ENCODE data around the gene TRIOBP. TPM values are rescaled to one million over a fixed set of nuclear protein-coding genes. Genes with fewer than 3 reads are reported as not detected.
"Not testable (repeated sequence)": the region's sequence is repeated elsewhere in the genome, so short reads cannot be mapped to it uniquely, and the experiment has no call there.

TRIOBP gene
- total RNA-seq, 2 experiments from 2014 or later, result 31.1 to 31.6 TPM

DNA sequence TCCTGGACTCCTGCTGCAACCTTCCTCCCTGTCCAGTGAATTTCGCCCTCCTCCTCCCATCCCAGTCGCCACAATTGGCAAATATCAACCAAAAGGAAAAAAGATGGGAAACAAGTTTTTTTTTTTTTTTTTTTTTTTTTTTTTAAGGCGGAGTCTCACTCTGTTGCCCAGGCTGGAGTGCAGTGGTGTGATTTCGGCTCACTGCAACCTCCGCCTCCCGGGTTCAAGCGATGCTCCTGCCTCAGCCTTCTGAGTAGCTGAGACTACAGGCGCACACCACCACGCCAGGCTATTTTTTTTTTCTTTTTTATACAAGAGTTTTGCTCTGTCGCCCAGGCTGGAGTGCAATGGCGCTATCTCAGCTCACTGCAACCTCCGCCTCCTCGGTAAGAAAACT is 590 bp upstream of the TRIOBP start:
- Histone ChIP-seq H3K27ac (ENCODE audit: low read depth, low read length, poor library complexity, severe bottlenecking) (peak overlapping the region; percentile 28), H3K4me1 (ENCODE audit: insufficient read depth, low read length, poor library complexity, severe bottlenecking) (peaks cover 15% of the 10 kb centered on the region), H3K36me3 (ENCODE audit: insufficient read depth, low read length) (peaks cover 36% of the 10 kb centered on the region), H3K4me2 (ENCODE audit: low read length) (peak overlapping the region; percentile 62), H3K4me3 (ENCODE audit: low read depth, low read length, poor library complexity, severe bottlenecking) (peak overlapping the region; percentile 39)
- BruUV-seq (replicated peaks); intact Hi-C loops (cut with micrococcal nuclease; ENCODE audit: unreplicated experiment); H4K20me1 ChIP-seq (ENCODE audit: insufficient read depth, low read length); H3K9me2 ChIP-seq (ENCODE audit: insufficient read depth, low read length); CTCF ChIA-PET (ENCODE audit: unreplicated experiment); DNase-seq (ENCODE audit: low spot score); H2AFZ ChIP-seq (ENCODE audit: low read length); H3K9me3 ChIP-seq (ENCODE audit: low read length); H3K79me2 ChIP-seq (ENCODE audit: insufficient read depth, low read depth, low read length): not testable (repeated sequence)
- POLR2A ChIA-PET, result interaction anchor here (0.6 to 1.2 kb wide), 2 partner anchors 11 to 13 kb away, joined by 3 to 4 read pairs; no protein-coding TSS in a partner anchor

- no peaks in the 10 kb centered on the region for H3K79me2 ChIP-seq (ENCODE audit: insufficient read depth, low read depth, low read length)
- peaks cover 15% of the 10 kb centered on the region for H3K4me1 ChIP-seq (ENCODE audit: insufficient read depth, low read length, poor library complexity, severe bottlenecking)
- H3K36me3 ChIP-seq (ENCODE audit: insufficient read depth, low read length), result peaks cover 25% of the 10 kb centered on the region
- intact Hi-C loops (cut with micrococcal nuclease; ENCODE audit: unreplicated experiment), result no loop called here
- H4K20me1 ChIP-seq (ENCODE audit: insufficient read depth, low read length), result no peaks in the 10 kb centered on the region
- no peak for DNase-seq (ENCODE audit: low spot score)
- no peak overlapping the region for H3K4me2 ChIP-seq (ENCODE audit: low read length)
- TF ChIP-seq CTCF (conservative IDR thresholded peaks at IDR 0.05; ENCODE audit: low read length) (no peak), EZH2phosphoT487 (IDR thresholded peaks at IDR 0.05; ENCODE audit: borderline replicate concordance, low read depth, low read length) (no peak)
- ChIA-PET CTCF (ENCODE audit: unreplicated experiment) (no interaction called here), POLR2A (interaction anchor here (0.7 kb wide), 1 partner anchor 11 kb away, joined by 6 read pairs; no protein-coding TSS in a partner anchor)
- no peak overlapping the region for H3K4me3 ChIP-seq (ENCODE audit: low read depth, low read length, poor library complexity, severe bottlenecking)
- H2AFZ ChIP-seq (ENCODE audit: low read length), result no peak overlapping the region
- no peak overlapping the region for H3K27ac ChIP-seq (ENCODE audit: low read depth, low read length, poor library complexity, severe bottlenecking)
- no peaks in the 10 kb centered on the region for H3K9me3 ChIP-seq (ENCODE audit: low read length)
- no peaks in the 10 kb centered on the region for H3K9me2 ChIP-seq (ENCODE audit: insufficient read depth, low read length)
- no TSS peak for BruUV-seq (replicated peaks)
Measured at GRCh38 chr22:37697538-37697835, 639 bp downstream of the TRIOBP start.

- Histone ChIP-seq H4K20me1 (ENCODE audit: insufficient read depth, low read length) (no peaks in the 10 kb centered on the region), H3K4me2 (ENCODE audit: low read length) (no peak overlapping the region), H3K36me3 (ENCODE audit: insufficient read depth, low read length) (no peaks in the 10 kb centered on the region), H3K9me3 (ENCODE audit: low read length) (no peaks in the 10 kb centered on the region), H3K79me2 (ENCODE audit: insufficient read depth, low read depth, low read length) (no peaks in the 10 kb centered on the region), H2AFZ (ENCODE audit: low read length) (no peak overlapping the region), H3K4me1 (ENCODE audit: insufficient read depth, low read length, poor library complexity, severe bottlenecking) (peaks cover 7% of the 10 kb centered on the region), H3K27ac (ENCODE audit: low read depth, low read length, poor library complexity, severe bottlenecking) (no peak overlapping the region), H3K4me3 (ENCODE audit: low read depth, low read length, poor library complexity, severe bottlenecking) (no peak overlapping the region), H3K9me2 (ENCODE audit: insufficient read depth, low read length) (no peaks in the 10 kb centered on the region)
- BruUV-seq (replicated peaks), result no TSS peak
- TF ChIP-seq EZH2phosphoT487 (IDR thresholded peaks at IDR 0.05; ENCODE audit: borderline replicate concordance, low read depth, low read length) (no peak), CTCF (conservative IDR thresholded peaks at IDR 0.05; ENCODE audit: low read length) (no peak)
- ChIA-PET POLR2A (no interaction called here), CTCF (ENCODE audit: unreplicated experiment) (no interaction called here)
- intact Hi-C loops (cut with micrococcal nuclease; ENCODE audit: unreplicated experiment), result no loop called here
- no peak for DNase-seq (ENCODE audit: low spot score)
Measured at GRCh38 chr22:37701141-37701786, 4.4 kb downstream of the TRIOBP start.
